CD4-positive, alpha-beta T cell treated with Interleukin-15 for 4 hours (primary cell): Measurements from ENCODE around the gene TMEM165.

Experiments
- DNase-seq: peaks from one replicate; pipeline ENCODE4 v3.0.0-alpha.2; 2020; ENCODE audit warnings: low spot score

TMEM165 gene

DNA sequence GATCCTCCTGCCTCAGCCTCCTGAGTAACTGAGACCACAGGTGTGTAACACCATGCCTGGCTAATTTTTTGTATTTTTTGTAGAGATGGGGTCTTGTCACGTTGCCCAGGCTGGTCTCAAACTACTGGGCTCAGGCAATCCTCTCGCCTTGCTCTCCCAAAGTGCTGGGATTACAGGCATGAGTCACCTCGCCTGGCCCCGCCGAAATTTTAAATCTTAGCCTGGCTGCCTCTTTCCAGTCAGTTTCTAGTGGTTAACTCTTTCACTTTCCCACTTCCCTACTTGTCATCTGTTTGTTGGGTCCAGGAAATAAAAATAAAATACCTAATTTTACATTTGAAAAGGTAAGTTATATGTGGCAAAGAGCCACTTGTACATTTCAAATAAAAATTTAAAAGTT, 62.4 kb downstream of the TMEM165 start:
- no peak for DNase-seq

DNA sequence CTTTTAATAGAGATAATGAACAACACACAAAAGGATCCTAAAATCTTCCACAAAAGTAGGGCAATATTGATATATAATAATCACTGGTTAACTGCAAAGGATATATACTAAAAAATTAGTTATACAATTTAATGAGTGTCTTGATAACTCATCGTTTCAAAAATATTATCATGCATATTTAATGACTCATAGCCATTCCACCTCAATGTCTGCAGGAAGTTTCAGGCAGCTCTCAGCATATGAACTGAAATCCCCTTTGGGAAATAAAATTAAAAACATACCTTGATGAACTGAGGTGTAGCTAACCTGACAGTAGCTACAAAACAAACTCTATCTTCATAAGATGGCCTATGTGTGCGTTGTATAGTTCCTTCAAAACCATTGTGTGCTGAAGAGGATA, 62.9 kb downstream of the TMEM165 start:
- no peak for DNase-seq

DNA sequence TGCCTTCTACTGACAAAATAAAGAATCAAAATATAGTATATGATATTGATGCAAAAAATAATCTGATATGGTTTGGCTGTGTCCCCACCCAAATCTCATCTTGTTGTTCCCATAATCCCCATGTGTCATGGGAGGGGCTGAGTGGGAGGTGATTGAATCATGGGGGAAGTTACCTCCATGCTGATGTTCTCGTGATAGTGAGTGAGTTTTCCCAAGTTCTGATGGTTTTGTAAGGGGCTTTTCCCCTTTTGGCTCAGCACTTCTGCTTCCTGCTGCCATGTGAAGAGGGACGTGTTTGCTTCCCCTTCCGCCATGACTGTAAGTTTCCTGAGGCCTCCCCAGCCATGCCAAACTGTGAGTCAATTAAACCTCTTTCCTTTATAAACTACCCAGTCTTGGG, 70.2 kb downstream of the TMEM165 start:
- DNase-seq: no peak

DNA sequence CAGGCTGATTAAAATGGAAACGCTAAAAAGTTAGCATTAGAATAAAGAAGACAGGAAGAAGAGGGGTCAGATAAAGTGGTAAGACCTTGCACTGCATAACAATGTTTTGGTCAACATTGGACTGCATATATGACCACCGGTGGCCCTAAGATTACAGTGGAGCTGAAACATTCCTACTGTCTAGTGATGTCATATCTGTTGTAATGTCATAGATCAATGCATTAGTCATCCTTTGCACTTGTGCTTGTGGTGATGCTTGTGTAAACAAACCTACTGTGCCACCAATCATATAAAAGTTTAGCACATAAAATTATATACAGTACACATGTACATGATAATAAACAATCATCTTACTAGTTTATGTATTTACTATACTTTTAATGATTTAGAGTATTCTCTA, 73.0 kb downstream of the TMEM165 start:
- DNase-seq: no peak

DNA sequence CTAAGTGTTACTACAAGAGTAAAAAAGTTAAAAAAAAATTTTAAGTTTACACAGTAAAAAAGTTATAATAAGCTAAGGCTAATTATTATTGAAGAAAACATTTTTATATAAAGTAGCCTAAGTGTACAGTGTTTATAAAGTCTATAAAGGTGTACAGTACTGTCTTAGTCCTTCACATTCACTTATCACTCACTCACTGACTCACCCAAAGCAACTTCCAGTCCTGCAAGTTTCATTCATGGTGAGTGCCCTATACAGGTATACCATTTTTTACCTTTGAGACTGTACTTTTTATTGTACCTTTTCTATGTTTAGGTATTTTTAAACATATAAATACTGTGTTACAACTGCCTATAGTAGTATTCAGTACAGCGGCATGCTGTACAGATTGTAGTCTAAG, 74.2 kb downstream of the TMEM165 start:
- no peak for DNase-seq
